GM12878 (cell line): ENCODE results near the gene POLR2I. TPM values are rescaled to one million over a fixed set of nuclear protein-coding genes. Genes with fewer than 3 reads are reported as not detected.
A peak's percentile ranks its signal among the peaks of the same experiment; 100 is the strongest.

Experiments used
- BCL11A ChIP-seq: IDR thresholded peaks from 2 replicates; pipeline ENCODE4 v1.6.1; 2011; ENCODE audit warnings: low read depth, low read length
- KDM1A ChIP-seq: fragments of 200-600 bp; sonication (generic); IDR thresholded peaks from 2 replicates; pipeline ENCODE4 v1.6.1; 2016; ENCODE audit warnings: borderline replicate concordance
- KLF5 ChIP-seq: fragments of 450-650 bp; IDR thresholded peaks from 2 replicates; pipeline ENCODE4 v1.6.1; 2014; ENCODE audit warnings: mild to moderate bottlenecking; ENCODE audit not compliant: partially characterized antibody
- MEF2B ChIP-seq: fragments of 450-650 bp; IDR thresholded peaks from 2 replicates; pipeline ENCODE4 v1.6.1; 2018; ENCODE audit warnings: mild to moderate bottlenecking, moderate library complexity; ENCODE audit not compliant: partially characterized antibody, poor library complexity, severe bottlenecking
- NFIC ChIP-seq: IDR thresholded peaks from 2 replicates; pipeline ENCODE4 v1.6.1; 2012; ENCODE audit warnings: low read depth, mild to moderate bottlenecking, inconsistent platforms, low read length, moderate library complexity
- NR2C1 ChIP-seq: fragments of 450-650 bp; IDR thresholded peaks from 2 replicates; pipeline ENCODE4 v1.6.1; 2017; ENCODE audit warnings: antibody characterized with exemption, mild to moderate bottlenecking, moderate library complexity
- SIN3A ChIP-seq: IDR thresholded peaks from 2 replicates; pipeline ENCODE4 v1.6.1; 2012; ENCODE audit warnings: low read depth, low read length, improper control_type of control experiment
- YBX1 ChIP-seq: fragments of 450-650 bp; IDR thresholded peaks from 2 replicates; pipeline ENCODE4 v1.6.1; 2016; ENCODE audit warnings: antibody characterized with exemption
- ZNF24 ChIP-seq: fragments of 450-650 bp; IDR thresholded peaks from 2 replicates; pipeline ENCODE4 v1.6.1; 2017; ENCODE audit warnings: antibody characterized with exemption, mild to moderate bottlenecking
- polyA plus RNA-seq, 11 experiments: library from polyadenylated mRNA; depleted of rRNA in 4 of 11; unstranded in 6 of 11; stranded (reverse) in 5 of 11; fragments of >200 nt; fragmentation: Nextera tagmentation in 4 of 11; fragmentation: Illumina TruSeq in 1 of 11; extraction: Ambion mirVana in 4 of 11; extraction: Trizol in 1 of 11; gene quantifications; 1 replicate in 1 of 11; 2 replicates in 10 of 11; pipeline versions ENCODE4 v1.2.1 to v1.2.3, GENCODE V29; 2011 to 2016; ENCODE audit warnings: inconsistent platforms in 2 of 11, missing spikeins in 2 of 11, low read depth in 1 of 11
- total RNA-seq, 4 experiments: library from RNA; depleted of rRNA in 3 of 4; stranded (reverse); fragments of >200 nt in 3 of 4; fragmentation: Illumina TruSeq in 1 of 4; extraction: Trizol in 1 of 4; gene quantifications; 2 replicates each; pipeline versions ENCODE4 v1.2.1 to v1.2.3, GENCODE V29; 2013 to 2021
- TF ChIP-seq, protein P1 (sequence below): fragments of 450-650 bp; IDR thresholded peaks from 2 replicates; pipeline ENCODE4 v1.6.1; 2017; ENCODE audit warnings: antibody characterized with exemption, mild to moderate bottlenecking, moderate library complexity
- TF ChIP-seq, protein P2 (sequence below): fragments of 450-650 bp; IDR thresholded peaks from 2 replicates; pipeline ENCODE4 v1.6.1; 2017; ENCODE audit warnings: mild to moderate bottlenecking, moderate library complexity
- TF ChIP-seq, protein P3 (sequence below): fragments of 450-650 bp; IDR thresholded peaks from 2 replicates; pipeline ENCODE4 v1.6.1; 2016; ENCODE audit warnings: mild to moderate bottlenecking
- TF ChIP-seq, protein P4 (sequence below): fragments of 450-650 bp; IDR thresholded peaks from 2 replicates; pipeline ENCODE4 v1.6.1; 2018; ENCODE audit warnings: borderline replicate concordance, mild to moderate bottlenecking; ENCODE audit not compliant: partially characterized antibody
- TF ChIP-seq, protein P5 (sequence below): fragments of 450-650 bp; IDR thresholded peaks from 2 replicates; pipeline ENCODE4 v1.6.1; 2016; ENCODE audit warnings: mild to moderate bottlenecking, moderate library complexity, borderline replicate concordance

Gene POLR2I
- total and polyA plus RNA-seq, 10 of the 15 experiments (the other 5 are each of a cell fraction or from before 2014, with no cell fraction given): 30.9 to 272 (median 202) TPM

DNA sequence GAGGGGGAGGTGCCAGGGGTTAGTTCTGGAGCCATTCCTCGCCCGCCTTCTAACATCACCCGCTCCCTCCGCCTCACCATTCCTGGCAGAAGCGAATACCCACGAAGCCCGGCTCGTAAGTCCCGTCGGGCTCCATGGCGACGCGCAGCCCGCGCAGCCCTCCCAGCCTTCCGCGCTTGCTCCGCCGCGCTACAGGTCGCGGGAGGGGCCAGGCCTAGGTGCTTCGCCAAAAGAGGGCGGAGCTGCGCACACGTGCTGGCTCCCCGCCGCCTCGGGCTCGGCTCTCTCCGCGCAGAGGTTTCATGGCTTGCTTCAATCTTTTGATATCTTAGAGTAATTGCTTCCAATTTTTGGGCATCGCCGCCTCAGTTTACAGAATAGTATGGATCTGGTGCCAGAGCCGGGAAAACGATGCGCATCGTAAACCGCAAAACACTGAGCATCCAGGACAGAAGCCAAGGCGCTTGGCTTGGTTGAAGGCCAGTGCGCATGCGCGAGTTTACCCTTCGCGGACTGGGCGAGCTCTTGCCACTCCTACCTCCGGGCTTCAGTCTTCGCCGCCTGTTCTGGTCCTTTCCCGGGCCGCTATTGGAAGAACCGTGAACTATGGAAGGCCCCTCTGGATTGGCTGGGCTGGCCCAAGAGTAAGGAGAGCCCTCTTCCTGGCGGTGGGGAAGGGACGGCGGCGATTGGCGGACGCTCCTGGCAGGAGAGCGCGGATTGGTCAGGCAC is at the start of gene POLR2I (continued):
- TF ChIP-seq, protein P1, sequence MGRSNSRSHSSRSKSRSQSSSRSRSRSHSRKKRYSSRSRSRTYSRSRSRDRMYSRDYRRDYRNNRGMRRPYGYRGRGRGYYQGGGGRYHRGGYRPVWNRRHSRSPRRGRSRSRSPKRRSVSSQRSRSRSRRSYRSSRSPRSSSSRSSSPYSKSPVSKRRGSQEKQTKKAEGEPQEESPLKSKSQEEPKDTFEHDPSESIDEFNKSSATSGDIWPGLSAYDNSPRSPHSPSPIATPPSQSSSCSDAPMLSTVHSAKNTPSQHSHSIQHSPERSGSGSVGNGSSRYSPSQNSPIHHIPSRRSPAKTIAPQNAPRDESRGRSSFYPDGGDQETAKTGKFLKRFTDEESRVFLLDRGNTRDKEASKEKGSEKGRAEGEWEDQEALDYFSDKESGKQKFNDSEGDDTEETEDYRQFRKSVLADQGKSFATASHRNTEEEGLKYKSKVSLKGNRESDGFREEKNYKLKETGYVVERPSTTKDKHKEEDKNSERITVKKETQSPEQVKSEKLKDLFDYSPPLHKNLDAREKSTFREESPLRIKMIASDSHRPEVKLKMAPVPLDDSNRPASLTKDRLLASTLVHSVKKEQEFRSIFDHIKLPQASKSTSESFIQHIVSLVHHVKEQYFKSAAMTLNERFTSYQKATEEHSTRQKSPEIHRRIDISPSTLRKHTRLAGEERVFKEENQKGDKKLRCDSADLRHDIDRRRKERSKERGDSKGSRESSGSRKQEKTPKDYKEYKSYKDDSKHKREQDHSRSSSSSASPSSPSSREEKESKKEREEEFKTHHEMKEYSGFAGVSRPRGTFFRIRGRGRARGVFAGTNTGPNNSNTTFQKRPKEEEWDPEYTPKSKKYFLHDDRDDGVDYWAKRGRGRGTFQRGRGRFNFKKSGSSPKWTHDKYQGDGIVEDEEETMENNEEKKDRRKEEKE: no peak
- TF ChIP-seq KLF5: peak; percentile 90
- no peak for TF ChIP-seq KDM1A
- TF ChIP-seq, protein P2, sequence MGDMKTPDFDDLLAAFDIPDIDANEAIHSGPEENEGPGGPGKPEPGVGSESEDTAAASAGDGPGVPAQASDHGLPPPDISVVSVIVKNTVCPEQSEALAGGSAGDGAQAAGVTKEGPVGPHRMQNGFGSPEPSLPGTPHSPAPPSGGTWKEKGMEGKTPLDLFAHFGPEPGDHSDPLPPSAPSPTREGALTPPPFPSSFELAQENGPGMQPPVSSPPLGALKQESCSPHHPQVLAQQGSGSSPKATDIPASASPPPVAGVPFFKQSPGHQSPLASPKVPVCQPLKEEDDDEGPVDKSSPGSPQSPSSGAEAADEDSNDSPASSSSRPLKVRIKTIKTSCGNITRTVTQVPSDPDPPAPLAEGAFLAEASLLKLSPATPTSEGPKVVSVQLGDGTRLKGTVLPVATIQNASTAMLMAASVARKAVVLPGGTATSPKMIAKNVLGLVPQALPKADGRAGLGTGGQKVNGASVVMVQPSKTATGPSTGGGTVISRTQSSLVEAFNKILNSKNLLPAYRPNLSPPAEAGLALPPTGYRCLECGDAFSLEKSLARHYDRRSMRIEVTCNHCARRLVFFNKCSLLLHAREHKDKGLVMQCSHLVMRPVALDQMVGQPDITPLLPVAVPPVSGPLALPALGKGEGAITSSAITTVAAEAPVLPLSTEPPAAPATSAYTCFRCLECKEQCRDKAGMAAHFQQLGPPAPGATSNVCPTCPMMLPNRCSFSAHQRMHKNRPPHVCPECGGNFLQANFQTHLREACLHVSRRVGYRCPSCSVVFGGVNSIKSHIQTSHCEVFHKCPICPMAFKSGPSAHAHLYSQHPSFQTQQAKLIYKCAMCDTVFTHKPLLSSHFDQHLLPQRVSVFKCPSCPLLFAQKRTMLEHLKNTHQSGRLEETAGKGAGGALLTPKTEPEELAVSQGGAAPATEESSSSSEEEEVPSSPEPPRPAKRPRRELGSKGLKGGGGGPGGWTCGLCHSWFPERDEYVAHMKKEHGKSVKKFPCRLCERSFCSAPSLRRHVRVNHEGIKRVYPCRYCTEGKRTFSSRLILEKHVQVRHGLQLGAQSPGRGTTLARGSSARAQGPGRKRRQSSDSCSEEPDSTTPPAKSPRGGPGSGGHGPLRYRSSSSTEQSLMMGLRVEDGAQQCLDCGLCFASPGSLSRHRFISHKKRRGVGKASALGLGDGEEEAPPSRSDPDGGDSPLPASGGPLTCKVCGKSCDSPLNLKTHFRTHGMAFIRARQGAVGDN: peak; percentile 91
- TF ChIP-seq, protein P3, sequence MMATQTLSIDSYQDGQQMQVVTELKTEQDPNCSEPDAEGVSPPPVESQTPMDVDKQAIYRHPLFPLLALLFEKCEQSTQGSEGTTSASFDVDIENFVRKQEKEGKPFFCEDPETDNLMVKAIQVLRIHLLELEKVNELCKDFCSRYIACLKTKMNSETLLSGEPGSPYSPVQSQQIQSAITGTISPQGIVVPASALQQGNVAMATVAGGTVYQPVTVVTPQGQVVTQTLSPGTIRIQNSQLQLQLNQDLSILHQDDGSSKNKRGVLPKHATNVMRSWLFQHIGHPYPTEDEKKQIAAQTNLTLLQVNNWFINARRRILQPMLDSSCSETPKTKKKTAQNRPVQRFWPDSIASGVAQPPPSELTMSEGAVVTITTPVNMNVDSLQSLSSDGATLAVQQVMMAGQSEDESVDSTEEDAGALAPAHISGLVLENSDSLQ: peak; percentile 85
- TF ChIP-seq MEF2B: peak; percentile 49
- no peak for TF ChIP-seq NFIC
- TF ChIP-seq SIN3A: peak; percentile 95
- no peak for TF ChIP-seq NR2C1
- TF ChIP-seq ZNF24: no peak
- TF ChIP-seq BCL11A: no peak
- no peak for TF ChIP-seq YBX1
- TF ChIP-seq, protein P4, sequence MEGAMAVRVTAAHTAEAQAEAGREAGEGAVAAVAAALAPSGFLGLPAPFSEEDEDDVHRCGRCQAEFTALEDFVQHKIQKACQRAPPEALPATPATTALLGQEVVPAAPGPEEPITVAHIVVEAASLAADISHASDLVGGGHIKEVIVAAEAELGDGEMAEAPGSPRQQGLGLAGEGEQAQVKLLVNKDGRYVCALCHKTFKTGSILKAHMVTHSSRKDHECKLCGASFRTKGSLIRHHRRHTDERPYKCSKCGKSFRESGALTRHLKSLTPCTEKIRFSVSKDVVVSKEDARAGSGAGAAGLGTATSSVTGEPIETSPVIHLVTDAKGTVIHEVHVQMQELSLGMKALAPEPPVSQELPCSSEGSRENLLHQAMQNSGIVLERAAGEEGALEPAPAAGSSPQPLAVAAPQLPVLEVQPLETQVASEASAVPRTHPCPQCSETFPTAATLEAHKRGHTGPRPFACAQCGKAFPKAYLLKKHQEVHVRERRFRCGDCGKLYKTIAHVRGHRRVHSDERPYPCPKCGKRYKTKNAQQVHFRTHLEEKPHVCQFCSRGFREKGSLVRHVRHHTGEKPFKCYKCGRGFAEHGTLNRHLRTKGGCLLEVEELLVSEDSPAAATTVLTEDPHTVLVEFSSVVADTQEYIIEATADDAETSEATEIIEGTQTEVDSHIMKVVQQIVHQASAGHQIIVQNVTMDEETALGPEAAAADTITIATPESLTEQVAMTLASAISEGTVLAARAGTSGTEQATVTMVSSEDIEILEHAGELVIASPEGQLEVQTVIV: no peak
- TF ChIP-seq, protein P5, sequence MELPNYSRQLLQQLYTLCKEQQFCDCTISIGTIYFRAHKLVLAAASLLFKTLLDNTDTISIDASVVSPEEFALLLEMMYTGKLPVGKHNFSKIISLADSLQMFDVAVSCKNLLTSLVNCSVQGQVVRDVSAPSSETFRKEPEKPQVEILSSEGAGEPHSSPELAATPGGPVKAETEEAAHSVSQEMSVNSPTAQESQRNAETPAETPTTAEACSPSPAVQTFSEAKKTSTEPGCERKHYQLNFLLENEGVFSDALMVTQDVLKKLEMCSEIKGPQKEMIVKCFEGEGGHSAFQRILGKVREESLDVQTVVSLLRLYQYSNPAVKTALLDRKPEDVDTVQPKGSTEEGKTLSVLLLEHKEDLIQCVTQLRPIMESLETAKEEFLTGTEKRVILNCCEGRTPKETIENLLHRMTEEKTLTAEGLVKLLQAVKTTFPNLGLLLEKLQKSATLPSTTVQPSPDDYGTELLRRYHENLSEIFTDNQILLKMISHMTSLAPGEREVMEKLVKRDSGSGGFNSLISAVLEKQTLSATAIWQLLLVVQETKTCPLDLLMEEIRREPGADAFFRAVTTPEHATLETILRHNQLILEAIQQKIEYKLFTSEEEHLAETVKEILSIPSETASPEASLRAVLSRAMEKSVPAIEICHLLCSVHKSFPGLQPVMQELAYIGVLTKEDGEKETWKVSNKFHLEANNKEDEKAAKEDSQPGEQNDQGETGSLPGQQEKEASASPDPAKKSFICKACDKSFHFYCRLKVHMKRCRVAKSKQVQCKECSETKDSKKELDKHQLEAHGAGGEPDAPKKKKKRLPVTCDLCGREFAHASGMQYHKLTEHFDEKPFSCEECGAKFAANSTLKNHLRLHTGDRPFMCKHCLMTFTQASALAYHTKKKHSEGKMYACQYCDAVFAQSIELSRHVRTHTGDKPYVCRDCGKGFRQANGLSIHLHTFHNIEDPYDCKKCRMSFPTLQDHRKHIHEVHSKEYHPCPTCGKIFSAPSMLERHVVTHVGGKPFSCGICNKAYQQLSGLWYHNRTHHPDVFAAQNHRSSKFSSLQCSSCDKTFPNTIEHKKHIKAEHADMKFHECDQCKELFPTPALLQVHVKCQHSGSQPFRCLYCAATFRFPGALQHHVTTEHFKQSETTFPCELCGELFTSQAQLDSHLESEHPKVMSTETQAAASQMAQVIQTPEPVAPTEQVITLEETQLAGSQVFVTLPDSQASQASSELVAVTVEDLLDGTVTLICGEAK: peak; percentile 35; the same call in 1 of the 2 replicates
